Measurements from ENCODE around the gene BCS1L.

The BCS1L gene

DNA sequence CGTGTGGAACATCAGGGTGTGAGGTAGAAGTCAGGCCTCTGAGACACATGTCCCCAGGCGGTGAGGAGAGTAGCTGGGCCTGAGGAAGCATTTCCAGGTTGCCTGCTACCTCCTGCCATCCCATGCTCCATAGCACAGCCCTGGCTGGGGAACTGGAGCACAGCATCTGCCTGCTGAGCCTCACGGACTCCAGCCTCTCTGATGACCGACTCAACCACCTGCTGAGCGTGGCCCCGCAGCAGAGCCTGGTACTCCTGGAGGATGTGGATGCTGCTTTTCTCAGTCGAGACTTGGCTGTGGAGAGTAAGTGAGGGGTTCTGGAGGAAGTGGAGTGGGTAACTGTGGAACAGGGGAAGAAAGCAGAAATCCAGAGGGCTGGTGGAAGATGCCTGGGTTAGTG, 2.9 kb downstream of the BCS1L start:
- DNase-seq, result no peak

DNA sequence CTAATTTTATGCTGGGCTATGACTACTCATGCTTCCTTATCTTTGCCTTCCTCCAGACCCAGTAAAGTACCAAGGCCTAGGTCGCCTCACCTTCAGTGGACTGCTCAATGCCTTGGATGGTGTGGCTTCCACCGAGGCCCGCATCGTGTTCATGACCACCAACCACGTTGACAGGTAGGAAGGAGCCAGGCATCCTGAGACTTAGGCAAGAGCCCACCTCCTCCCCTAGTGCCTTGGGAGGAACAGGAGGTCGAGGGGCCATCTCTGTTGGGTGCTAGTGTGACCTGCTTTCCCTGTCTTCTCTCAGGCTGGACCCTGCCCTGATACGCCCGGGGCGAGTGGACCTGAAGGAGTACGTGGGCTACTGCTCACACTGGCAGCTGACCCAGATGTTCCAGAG, 3.3 kb downstream of the BCS1L start:
- no peak for DNase-seq

DNA sequence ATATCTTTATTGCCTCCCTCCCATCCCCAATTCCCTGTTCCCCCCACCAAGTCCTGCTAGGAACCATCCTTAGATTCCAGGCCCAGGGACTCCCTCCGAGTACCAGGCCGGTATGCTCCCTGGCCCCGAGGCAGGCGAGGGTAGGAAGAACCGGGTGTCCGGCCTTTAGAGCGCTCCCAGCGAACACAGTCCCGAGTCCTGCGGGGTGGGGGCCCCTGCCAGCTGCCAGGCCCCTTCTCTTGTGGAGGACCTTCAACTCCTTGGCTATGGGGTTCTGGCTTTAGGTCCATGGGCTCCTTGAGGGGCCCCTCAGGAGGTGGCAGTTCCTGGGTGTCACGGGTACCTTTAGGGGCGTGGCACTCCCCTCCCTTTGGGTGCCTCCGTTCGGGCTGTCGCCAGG, 4.4 kb downstream of the BCS1L start:
- no peak for DNase-seq

DNA sequence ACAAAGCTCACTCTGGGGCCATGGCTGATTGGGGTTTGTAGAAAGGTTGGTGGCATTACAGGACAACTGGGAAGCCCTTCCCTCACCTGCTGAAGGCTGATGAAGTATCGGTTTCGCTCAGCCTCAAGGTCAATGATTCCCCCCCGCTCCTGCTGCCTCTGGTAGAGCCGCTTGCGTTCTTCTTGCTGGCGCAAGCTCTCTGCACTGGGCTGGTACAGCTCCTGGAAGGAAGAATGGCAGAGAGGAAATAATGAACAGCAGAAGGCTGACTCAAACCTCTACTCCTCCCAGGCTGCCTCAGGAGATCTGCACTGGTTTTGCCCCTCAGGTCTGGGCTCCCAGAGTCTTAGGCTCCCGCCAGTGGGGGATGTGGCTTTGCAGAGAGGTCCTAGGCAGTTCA, 5.2 kb downstream of the BCS1L start:
- no peak for DNase-seq

DNA sequence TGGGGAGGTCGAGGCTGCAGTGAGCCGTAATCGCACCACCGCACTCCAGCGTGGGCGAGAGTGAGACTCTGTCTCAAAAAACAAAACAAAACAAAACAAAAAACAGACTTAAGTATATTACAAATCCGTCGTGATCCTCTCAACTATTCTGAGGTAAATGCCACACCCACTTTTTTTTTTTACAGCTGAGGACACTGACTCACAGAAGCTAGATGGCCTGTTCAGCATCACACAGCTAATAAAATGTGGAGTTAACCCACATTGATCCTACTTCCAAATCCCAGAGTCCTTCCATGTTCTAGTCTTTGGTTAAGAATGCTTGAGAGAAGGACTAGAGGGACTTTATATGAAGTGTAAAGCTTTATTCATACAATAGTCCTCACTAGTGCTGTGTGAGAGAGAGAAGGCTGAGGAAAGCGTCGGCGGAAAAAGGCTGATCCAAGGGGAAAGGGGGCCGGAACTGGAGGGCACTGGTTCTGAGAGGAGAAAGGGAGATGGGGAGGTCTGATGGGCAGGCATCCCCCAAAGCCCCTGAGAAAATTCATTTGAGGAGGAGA, 11.7 kb downstream of the BCS1L start:
- DNase-seq, result peak; percentile 45

DNA sequence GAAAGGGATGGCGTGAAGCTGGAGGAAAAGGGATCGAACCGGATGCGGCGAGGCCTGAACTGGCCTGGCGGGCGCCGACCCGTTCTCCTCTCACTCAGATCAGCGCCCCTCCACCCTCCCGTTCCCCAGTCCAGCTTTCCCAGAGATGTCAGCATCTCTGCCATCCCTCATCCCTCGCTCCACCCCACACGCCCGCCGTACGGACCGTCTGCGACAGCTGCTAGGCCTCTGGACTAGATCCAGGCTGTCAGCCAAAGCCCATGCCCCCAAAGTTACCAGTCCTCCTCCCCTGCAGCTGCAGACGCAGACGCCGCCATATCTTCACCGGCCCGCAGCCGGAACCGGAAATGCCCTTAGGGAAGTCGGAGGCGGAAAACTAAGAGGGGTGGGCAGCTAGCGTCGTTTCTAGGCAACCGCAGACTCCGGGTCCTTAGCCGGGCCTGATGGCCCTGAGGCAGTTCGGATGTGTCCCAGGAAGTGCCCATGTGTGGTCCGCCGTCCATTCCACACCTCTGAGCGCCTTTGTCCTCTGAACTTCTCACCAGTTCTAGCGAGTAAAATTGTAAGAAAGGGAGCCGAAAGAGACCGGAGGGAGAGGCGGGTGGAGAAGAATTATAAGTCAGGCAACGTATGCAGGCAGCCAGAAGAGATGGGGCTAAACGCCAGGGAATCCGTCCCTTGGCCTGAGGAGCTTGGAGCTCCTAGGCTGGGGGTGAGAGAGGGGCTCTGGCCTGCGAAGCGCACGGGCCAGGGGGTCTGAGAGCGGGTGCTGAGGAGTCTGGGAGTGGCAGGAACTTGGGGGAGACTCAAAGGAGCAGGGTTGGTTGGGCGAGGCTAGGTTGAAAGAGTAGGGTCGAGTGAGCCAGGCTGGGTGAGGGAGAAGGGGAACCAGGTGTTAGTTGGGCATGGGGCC, 12.4 kb downstream of the BCS1L start, which contains the start of the genes RNF25 and STK36:
Gene RNF25 (minus strand): TSS at position 349 of the 913 bp plus-strand sequence. CDS start 32 bp downstream, at position 317.
Gene STK36 (plus strand): TSS at position 433 of the 913 bp plus-strand sequence. CDS start 744 bp downstream, outside the sequence.
- peak; percentile 94 for DNase-seq

DNA sequence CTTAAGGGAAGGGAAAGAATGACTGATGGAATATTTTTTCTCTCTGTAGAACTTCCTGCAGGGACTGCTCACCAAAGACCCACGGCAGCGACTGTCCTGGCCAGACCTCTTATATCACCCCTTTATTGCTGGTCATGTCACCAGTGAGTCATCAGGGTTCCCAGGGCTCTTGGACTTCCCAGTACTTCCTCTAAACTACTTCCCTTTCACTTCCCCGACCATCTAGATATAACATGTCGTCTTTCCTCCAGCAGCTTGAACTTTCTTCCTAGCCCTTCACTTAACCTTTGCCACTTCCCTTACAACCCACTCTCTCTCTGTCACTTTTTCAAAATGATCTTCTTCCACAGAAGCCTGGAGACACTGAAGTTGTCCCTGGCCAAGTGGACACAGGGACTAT, 19.6 kb downstream of the BCS1L start:
- no peak for DNase-seq

DNA sequence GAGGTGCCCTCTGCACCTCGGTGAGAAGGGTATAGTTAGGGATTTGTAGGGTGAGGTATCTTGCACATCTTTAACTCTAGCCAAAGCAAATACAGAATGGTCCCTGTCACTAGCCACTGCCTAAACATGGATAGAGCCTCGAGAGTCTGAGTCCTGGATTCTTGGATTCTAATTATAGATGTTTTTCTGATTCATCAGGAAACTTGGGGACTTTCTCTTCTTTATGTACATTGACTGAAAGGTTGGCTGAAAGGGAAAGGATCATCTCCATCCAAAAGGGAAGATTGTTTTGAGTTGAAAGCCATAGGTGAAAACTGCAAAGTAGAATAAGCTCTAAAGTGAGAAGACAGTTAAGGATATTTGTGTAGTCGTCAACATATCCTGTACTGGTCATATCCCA, 20.6 kb downstream of the BCS1L start:
- DNase-seq, result no peak

DNA sequence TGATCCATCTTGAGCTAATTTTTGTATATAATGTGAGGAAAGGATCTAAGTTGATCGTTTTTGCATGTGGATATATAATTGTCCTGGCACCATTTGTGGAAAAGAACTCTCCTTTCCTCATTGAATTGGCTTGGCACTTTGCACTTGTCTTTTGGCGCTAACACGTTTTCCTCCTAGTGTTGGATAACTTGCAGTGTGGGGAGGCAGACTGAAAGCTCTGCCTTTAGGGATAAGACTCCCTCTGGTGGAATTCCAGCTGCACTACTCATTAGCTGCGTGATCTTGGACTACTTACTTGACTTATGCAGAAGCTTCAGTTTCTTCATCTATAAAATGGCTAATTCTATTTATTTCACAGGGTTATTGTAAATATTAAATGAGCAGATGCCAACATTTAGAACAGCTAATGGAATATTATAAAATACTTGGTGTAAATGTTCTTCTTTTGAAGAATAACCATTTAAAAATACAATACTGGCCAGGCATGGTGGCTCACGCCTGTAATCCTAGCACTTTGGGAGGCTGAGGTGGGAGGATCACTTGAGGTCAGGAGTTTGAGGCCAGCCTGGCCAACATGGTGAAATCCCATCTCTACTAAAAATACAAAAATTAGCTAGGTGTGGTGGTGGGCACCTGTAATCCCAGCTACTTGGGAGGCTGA, 28.0 kb downstream of the BCS1L start:
- DNase-seq, result peak; percentile 94

DNA sequence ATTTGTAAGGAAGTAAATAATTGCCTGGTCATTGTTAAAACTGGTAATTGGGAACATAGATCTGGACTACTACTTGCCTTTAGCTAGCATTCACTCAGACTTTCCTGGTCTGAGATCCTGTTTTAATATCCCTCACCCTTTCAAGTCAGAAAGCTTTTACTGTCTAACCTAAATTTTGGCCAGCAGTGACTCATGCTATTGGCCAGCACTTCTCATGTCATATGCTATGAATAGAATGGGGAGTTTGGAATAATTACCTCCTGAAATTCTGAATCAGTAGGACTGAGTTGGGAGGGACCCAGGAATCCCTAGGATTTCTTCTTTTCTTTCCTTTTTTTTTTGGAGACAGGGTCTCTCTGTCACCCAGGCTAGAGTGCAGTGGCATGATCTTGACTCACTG, 31.8 kb downstream of the BCS1L start:
- DNase-seq, result no peak

DNA sequence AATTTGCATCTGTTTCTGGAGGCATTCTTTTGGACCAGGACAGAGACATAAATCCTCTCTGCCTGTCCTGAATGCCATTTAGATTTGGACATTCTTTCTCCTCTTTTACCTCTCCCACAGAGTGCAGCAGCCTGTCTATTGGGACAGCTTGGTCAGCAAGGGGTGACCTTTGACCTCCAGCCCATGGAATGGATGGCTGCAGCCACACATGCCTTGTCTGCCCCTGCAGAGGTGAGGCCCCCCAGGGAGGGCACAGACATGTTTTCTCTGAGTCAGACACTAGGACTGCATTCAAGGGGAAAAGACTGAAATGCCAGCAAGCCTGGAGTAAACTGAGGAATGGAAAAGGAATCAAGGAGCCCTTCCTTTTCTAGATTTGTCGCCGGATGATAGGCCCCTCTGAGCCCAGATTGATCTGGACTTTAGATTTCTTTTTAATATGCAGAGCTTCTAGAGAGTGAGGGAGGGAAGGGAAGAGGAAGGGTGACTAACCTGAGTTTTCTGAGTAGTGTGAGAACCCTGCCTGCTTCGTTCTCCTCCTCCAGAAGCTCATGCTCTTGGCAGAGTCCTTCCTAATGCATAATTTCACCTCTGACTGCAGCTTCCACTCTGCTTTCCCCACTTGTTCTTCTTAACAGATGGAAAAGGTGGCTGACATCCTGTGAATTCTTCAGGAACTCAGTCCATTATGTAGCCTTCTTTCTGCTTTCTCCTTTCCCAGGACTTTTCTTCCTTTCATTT, 35.1 kb downstream of the BCS1L start:
- DNase-seq, result no peak

DNA sequence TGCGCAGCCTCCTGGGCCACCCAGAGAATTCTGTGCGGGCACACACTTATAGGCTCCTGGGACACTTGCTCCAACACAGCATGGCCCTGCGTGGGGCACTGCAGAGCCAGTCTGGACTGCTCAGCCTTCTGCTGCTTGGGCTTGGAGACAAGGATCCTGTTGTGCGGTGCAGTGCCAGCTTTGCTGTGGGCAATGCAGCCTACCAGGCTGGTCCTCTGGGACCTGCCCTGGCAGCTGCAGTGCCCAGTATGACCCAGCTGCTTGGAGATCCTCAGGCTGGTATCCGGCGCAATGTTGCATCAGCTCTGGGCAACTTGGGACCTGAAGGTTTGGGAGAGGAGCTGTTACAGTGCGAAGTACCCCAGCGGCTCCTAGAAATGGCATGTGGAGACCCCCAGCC, 39.4 kb downstream of the BCS1L start:
- DNase-seq, result no peak

DNA sequence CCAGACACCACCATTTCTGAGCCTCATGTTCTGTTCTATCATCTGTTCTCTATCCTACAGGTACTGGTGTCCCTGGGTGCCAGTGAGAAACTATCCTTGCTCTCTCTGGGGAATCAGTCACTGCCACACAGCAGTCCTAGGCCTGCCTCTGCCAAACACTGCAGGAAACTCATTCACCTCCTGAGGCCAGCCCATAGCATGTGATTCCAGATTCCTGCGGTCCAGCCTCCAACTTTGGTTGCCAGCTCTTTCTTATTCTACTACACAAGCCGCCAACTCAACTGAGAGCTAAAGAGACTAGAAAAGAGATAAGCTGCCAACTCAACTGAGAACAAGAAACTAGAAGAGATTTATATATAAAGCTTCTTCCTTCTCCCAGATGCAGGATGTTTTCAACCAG, 42.3 kb downstream of the BCS1L start:
- DNase-seq, result no peak

DNA sequence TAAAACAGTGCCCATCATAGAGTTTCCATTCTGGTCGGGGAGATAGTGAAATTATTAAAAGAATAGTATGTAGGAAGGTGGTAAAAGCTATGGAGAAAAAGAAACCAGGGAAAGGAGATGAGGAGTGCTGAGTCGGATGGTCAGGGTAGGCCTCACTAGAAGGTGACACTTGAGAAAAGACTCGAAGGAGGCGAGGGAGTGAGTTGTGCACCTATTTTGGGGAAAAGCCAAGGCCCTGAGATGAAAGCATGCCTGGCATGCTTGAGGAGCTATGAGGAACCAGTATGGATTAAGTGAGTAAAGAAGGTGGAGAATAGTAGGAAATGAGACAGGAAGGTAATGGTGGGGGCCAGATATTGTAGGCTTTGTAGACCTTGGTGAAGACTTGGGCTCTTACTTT, 43.9 kb downstream of the BCS1L start:
- DNase-seq, result no peak

DNA sequence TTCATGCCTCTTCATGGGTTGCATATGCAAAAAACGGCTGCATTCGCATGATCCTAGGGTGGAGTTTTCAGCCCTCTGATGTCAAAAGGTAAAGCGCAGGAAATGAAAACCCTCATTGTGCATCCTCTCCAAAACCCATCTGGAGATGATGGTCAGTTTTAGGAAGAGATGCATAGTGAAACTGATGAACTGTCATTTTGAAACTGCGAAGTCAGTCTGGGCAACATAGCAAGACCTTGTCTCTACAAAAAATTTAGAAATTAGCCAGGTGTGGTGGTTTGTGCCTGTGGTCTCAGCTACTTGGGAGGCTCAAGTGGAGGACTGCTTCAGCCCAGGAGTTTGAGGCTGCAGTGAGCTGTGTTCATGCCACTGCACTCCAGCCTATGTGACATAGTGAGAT, 48.6 kb downstream of the BCS1L start:
- DNase-seq, result no peak

DNA sequence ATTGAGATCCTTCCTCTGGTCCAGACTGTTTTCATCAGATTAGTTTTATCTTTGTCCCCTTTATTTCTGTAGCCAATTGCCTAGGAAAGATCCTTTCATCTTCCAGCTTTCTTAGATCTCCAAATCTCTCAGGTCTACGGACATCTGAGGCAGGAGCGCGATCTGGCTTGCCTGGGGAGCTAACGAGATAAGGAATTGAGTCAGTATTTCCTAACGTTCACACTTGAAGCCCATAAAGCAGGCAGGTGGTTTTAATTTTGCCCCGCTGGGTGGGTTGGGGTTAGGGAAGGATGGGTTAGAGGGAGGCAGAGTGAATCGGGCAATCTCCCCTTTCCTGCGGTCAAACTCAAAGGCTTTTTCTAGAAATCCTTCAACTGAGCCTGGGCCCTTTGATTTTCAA, 50.4 kb downstream of the BCS1L start:
- no peak for DNase-seq

DNA sequence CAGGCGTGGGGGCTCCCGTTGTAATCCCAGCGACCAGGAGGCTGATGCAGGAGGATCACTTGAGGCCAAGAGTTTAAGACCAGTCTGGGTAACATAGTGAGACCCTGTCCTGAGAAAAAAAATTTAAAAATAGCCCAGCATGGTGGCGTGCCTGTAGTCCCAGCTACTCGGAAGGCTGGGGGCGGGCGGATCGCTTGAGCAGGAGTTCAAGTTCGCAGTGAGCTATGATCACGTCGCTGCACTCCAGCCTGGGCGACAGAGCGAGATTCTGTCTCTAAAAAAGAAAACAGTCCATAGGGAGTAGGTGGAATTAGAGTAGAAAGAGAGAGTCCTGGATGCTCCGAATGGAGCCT, 50.8 kb downstream of the BCS1L start:
- no peak for DNase-seq

DNA sequence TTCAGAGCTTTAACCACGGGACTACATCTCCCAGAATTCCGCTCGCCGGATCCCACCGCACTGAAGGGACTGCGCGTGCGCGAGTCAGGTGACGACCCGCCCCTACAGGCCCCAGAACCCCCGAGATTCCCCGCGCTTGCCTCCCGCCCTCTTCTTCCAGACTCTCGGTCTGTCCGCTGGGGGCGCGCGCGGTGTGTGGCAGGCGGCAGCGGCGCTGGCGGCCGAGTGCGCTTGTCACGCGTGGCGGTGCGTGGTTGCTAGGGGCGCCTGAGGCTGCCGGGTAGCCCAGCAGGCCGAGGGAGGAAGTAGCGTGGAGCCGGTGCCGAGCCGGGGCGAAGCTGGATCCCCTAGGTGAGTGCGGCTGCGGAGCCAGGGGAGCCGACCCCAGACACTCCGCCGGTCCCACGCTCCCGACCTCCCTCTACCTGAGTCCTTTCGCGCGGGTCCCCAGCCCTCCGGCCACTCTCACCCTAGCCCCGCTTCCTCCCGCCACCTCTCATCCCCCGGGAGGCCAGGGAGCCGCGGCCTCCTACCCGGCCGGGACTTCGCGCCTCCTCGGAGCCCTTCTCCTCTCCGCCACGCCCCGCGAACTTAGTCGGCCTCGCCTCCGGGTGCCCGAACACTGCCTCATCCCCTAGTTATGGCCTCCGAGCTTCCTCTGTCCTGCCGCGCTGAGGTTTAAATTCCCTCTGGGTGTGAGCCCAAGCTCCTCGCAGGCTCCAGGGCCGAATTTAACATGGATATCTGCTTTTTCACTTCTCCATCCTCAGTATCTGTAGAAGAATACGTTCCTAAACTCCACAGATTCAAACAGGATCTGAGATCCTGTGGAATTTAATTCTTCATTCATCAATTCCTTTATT, 51.4 kb downstream of the BCS1L start, which contains the start of gene TTLL4:
Gene TTLL4 (plus strand): TSS at position 149 of the 863 bp plus-strand sequence. CDS start 26,842 bp downstream, outside the sequence.
- peak; percentile 99 for DNase-seq

DNA sequence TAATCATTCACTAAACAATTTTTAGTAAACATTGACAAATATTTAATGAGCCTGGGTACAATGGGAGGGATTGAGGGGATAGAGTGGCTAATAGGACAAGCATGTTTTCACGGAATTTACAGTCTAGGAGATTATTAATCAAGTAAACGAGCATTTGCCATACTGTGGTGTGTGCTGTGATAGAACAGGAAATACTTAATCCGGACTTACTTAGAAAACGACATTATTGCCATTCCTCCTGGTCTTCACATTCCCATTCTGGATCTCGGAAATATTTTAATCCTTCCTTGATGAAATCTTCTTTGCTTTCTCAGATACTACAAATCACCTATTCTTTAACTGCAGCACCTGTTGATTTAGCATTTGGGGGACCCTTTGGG, 52.1 kb downstream of the BCS1L start:
- no peak for DNase-seq
